Measurements from ENCODE around the gene SBF2. TPM values are rescaled to one million over a fixed set of nuclear protein-coding genes. Genes with fewer than 3 reads are reported as not detected.

The SBF2 gene
- total and polyA plus RNA-seq, 2 of the 13 experiments (the other 11 are each of a cell fraction or from before 2014, with no cell fraction given), result 24.0 to 45.8 TPM

GRCh38 chr11:10288881-10289764 lies 4.9 kb downstream of the SBF2 start (continued):
- TF ChIP-seq ZNF280B (CRISPR knock-in tag; IDR thresholded peaks at IDR 0.05; ENCODE audit: borderline replicate concordance) (no peak; the same call in 1 of the 2 replicates), ZNF430 (CRISPR knock-in tag; IDR thresholded peaks at IDR 0.05) (no peak), ZC3H13 (CRISPR knock-in tag; IDR thresholded peaks at IDR 0.05) (no peak), ZNF354B (CRISPR knock-in tag; IDR thresholded peaks at IDR 0.05) (no peak), ZNF205 (CRISPR knock-in tag; IDR thresholded peaks at IDR 0.05) (peak; percentile 53; the same call in 1 of the 2 replicates), YEATS2 (CRISPR knock-in tag; IDR thresholded peaks at IDR 0.05; ENCODE audit: borderline replicate concordance) (no peak), FIP1L1 (IDR thresholded peaks at IDR 0.05; ENCODE audit: borderline replicate concordance, insufficient read depth, low read depth, low read length) (no peak), ELF4 (CRISPR knock-in tag; IDR thresholded peaks at IDR 0.05; ENCODE audit: borderline replicate concordance) (no peak), CSRNP1 (CRISPR knock-in tag; IDR thresholded peaks at IDR 0.05) (peak; percentile 78; the same call in 1 of the 2 replicates), RFX5 (IDR thresholded peaks at IDR 0.05; ENCODE audit: low read depth, low read length) (no peak), SRSF9 (IDR thresholded peaks at IDR 0.05; ENCODE audit: borderline replicate concordance, insufficient read depth, low read depth, low read length, poor library complexity, severe bottlenecking) (no peak), ZNF609 (CRISPR knock-in tag; IDR thresholded peaks at IDR 0.05; ENCODE audit: borderline replicate concordance) (peak; percentile 75; the same call in 1 of the 2 replicates), DRAP1 (CRISPR knock-in tag; IDR thresholded peaks at IDR 0.05) (peak; percentile 54; the same call in 1 of the 2 replicates), ZNF33B (CRISPR knock-in tag; IDR thresholded peaks at IDR 0.05) (no peak; the same call in 1 of the 2 replicates), FOXA3 (CRISPR knock-in tag; IDR thresholded peaks at IDR 0.05) (peak; percentile 92), MTERF4 (CRISPR knock-in tag; IDR thresholded peaks at IDR 0.05) (no peak; the same call in 1 of the 2 replicates), ZNF333 (CRISPR knock-in tag; IDR thresholded peaks at IDR 0.05; ENCODE audit: borderline replicate concordance) (peak; percentile 26; the same call in 1 of the 2 replicates), ZNF562 (CRISPR knock-in tag; IDR thresholded peaks at IDR 0.05; ENCODE audit: borderline replicate concordance) (no peak)
